Spleen (tissue), 7 donors: ENCODE results near the gene SNCG.

Experiments used
- POLR2A ChIP-seq, 3 donors: fragments of 450-650 bp; IDR thresholded peaks; one replicate each; pipeline ENCODE4 v1.5.1; 2017; ENCODE audit warnings: antibody characterized with exemption in 3 of 3, mild to moderate bottlenecking in 1 of 3
- POLR2AphosphoS5 ChIP-seq, 3 donors: sonication (generic); formaldehyde crosslinking; IDR thresholded peaks; one replicate each; pipeline ENCODE4 v1.5.1; 2017; ENCODE audit warnings: antibody characterized with exemption in 3 of 3
- TF ChIP-seq, protein P1 (sequence below), 11 experiments: fragments of 200-600 bp in 7 of 11; fragments of 450-650 bp in 4 of 11; sonication (generic) in 4 of 11; IDR thresholded peaks in 8 of 11; conservative IDR thresholded peaks in 3 of 11; 1 replicate in 7 of 11; 2 replicates in 4 of 11; pipeline versions ENCODE4 v1.4.0 to v1.8.0; 2016 to 2021; ENCODE audit warnings: antibody characterized with exemption in 11 of 11, inconsistent platforms in 4 of 11, mild to moderate bottlenecking in 1 of 11
- donor health status: DM: no; HTN: no; CAD: no; lungs with moderate emphysema.
- donor health status: DM: no; HTN: no; CAD: no.
- donor health status: DM: no; HTN: no; CAD: no.

DNA sequence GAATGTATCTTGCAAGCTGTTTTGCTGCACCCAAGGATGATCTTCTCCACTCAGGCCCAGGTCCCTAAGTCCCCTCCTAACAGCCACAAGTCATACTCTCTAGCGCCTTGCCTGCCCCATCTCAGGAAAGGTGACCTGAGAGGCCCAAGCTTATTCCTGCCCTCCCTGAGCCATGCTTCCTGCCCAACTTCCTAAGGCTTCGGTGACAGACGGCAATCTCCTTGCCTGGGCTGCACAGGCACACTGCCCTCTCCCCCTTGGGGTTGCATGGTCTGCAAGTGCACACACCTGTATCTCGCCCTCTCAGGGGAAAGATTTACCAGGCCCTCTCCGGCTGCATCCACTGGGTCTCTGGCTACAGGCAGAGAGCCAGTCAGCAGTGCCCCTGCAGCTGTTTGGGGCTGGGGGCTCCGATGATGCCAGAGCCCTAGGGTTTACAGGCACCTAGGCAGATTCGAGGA, 9.1 kb downstream of the SNCG start:
- TF ChIP-seq, protein P1, sequence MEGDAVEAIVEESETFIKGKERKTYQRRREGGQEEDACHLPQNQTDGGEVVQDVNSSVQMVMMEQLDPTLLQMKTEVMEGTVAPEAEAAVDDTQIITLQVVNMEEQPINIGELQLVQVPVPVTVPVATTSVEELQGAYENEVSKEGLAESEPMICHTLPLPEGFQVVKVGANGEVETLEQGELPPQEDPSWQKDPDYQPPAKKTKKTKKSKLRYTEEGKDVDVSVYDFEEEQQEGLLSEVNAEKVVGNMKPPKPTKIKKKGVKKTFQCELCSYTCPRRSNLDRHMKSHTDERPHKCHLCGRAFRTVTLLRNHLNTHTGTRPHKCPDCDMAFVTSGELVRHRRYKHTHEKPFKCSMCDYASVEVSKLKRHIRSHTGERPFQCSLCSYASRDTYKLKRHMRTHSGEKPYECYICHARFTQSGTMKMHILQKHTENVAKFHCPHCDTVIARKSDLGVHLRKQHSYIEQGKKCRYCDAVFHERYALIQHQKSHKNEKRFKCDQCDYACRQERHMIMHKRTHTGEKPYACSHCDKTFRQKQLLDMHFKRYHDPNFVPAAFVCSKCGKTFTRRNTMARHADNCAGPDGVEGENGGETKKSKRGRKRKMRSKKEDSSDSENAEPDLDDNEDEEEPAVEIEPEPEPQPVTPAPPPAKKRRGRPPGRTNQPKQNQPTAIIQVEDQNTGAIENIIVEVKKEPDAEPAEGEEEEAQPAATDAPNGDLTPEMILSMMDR (IDR thresholded peaks at IDR 0.05 in 8 of 11, conservative IDR thresholded peaks at IDR 0.05 in 3 of 11), result no peak
- TF ChIP-seq POLR2A (IDR thresholded peaks at IDR 0.05), result no peak
- peak in 1 of 3 donors; percentile 5 for TF ChIP-seq POLR2AphosphoS5 (IDR thresholded peaks at IDR 0.05)
